ENCODE results near the gene ACO2.

Gene ACO2

DNA sequence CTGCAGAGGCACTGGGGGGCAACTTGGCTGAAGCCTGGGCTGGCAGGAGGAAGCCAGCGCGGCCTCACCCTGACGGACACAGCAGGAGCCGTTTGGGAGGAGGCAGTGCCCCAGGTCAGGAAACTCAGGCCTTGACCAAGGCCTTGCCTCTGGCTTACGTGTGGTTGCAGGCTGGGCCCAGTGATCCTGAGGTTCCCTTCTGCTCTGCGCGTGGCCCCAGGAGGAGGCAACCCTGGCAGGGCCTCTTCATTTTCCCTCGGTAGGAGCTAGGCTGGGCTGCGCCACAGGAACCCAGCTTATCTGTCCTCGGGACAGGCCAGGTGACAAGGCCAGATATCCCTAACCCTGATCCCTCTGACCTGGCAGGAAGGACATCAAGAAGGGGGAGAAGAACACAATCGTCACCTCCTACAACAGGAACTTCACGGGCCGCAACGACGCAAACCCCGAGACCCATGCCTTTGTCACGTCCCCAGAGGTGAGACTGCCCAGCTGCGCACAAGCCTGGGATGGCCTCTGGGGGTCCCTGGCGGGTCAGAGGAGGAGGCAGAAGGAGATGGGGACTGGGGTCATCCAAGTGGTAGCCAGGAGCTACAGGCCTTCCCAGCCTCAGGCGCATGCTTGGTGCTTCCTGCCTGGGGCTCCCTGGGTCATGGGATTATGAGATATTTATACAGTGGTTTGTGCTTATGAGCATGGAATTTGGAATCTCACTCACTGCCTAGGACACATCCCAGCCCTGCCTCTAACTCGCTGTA is 54.7 kb downstream of the ACO2 start:
- no peak for DNase-seq (ENCODE audit: low read depth in 2 of 2)

DNA sequence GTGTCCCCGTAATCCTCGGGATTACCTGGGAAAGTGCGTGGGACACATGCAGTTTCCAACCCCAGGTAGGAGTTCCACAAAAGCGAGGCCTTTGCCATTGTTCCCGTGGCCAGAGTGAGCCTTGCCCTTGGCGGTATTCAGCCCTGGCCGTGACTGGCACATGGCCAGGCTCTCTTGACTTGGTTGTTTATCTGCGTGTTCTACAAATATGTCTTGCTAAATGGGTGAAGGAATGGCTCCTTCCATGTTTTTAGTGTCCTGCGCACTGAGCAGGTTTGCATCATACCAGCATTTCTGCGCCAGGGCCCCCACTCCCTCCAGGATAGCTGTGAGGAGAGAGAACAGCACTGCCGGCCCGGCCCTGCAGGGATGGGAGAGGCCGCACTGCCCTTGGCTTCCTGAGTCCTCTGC is 55.3 kb downstream of the ACO2 start:
- DNase-seq (ENCODE audit: low read depth in 2 of 2): no peak

DNA sequence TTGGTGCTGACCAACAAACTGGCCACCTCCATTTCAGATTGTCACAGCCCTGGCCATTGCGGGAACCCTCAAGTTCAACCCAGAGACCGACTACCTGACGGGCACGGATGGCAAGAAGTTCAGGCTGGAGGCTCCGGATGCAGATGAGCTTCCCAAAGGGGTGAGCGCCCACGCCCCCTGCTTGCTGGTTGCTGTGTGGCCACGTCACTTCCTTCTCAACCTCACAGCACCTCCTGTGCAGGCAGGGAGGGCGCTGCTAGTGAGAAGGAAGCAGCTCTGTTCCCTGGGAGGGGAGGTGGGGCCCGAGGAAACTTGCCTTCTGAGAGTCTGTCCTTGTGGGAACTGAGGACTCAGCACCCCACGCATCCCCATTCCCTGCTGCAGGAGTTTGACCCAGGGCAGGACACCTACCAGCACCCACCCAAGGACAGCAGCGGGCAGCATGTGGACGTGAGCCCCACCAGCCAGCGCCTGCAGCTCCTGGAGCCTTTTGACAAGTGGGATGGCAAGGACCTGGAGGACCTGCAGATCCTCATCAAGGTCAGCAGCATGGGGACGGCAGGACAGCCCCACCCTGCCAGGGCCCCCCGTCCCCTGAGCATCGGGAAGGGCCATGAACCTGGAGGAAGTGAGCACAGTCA is 56.0 kb downstream of the ACO2 start:
- DNase-seq (ENCODE audit: low read depth in 2 of 2): peak in 1 of 2 donors; percentile 32

DNA sequence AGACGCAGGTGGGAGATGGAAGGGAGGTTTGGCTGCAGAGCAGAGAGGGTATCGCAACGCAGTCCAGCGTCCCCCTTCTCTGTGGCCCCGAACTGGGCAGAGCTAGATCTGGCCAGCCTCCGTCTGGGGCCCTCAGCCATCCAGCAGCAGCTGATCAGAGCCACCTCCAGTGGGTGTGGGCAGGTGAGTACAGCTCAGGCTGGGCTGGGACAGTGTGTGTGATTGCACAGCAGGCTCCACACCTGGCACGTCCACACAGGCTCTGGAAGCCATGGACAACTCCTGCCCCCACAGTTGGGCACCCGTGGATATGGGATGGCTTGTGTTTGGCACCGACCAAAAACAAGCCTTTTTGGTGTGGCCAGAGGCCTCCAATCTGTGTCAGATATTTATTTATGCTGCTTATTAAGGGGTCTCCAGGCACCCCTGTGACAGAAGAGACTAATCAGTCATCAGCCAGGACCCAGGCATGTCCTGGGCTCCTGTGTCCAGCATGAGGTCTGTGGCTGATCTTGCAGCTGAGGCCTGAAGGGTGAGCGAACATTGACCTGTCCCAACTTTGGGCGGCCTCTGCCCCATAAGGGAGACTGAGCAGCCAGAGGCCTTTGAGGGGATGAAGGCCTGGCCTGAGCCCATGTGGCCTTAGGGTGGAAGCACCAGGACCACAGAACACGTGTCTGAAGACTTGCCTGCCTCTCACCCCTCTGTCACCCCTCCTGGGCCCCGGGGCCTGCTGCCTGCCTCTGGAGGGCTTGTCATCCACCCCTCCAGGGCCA is 56.7 kb downstream of the ACO2 start:
- no peak for DNase-seq (ENCODE audit: low read depth in 2 of 2)

DNA sequence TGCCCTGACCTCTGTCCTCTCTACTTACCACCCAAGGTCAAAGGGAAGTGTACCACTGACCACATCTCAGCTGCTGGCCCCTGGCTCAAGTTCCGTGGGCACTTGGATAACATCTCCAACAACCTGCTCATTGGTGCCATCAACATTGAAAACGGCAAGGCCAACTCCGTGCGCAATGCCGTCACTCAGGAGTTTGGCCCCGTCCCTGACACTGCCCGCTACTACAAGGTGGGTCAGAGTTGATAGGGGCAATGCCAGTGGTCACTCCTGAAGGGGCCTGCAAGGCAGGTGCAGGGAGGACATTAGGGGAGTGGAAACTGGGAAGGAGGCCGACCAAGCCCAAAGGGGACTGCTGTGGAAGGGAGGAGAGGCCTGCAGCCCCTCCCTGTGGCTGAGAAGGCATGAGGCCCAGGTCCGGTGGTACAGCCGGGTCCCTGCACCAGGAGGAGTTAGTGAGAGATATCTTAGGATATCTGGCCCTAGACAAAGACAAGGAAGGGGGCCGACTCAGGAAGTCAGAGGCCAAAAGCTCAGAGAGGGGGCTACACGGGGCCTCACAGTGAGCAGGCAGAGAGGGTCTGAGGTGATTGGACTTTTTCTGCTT is 57.4 kb downstream of the ACO2 start:
- no peak for DNase-seq (ENCODE audit: low read depth in 2 of 2)

DNA sequence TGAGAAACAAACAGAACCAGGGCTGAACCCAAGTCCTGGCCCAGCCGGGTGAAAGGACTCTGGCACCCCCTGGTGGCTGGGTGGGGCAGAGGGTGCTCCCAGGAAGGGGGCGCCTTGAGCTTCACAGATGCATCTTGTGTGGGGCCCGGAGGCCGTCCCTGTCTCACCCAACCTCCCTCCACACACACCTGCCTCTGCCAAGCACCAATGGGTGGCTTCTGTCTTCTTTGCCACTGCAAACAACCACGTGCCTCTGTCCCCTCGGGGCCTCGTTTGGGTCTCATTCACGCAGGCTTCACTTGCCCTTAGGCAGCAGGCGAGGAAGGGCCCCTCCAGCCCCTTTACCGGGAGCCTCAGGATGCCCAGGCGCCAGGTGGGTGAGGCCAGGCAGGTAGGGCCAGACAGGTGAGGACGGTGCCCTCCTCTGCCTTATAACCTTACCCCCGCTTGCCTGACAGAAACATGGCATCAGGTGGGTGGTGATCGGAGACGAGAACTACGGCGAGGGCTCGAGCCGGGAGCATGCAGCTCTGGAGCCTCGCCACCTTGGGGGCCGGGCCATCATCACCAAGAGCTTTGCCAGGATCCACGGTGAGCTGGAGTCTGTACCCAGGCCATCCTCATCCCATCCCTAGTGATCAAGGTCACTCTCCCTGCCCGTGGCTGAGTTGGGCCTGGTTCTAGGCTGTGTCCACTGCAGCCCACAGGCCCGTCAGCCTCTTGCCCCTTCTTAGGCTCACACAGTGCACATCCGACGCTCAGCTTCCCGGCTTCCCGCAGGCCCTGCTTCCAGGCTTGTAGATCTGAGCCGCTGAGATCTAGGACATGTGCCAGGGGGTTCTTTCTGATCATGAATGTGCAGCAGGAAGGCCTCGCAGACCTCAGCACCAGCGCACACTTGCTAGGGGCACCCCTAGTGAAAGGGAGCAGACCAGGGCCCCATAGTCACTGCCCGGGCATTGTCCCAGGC is 58.2 kb downstream of the ACO2 start:
- DNase-seq (ENCODE audit: low read depth in 2 of 2): peak; percentile 43 to 61

DNA sequence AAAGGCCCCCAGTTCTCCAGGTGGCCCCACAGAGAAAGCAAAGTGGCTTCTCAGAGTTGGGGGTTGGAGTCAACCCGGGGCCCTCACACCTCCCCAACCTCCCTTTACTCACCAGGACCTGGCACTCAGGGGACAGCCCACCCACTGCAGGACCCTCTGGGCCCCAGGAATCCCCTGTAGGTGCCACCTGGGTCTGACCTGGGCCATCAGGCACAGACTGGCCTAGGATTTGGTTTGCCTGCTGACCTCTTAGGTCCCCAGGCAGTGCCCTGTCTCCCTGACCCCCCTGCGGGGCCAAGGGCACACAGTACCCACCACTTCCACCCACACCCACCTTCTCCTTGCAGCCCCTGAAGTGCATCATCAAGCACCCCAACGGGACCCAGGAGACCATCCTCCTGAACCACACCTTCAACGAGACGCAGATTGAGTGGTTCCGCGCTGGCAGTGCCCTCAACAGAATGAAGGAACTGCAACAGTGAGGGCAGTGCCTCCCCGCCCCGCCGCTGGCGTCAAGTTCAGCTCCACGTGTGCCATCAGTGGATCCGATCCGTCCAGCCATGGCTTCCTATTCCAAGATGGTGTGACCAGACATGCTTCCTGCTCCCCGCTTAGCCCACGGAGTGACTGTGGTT is 59.3 kb downstream of the ACO2 start:
- DNase-seq (ENCODE audit: low read depth in 2 of 2): no peak

DNA sequence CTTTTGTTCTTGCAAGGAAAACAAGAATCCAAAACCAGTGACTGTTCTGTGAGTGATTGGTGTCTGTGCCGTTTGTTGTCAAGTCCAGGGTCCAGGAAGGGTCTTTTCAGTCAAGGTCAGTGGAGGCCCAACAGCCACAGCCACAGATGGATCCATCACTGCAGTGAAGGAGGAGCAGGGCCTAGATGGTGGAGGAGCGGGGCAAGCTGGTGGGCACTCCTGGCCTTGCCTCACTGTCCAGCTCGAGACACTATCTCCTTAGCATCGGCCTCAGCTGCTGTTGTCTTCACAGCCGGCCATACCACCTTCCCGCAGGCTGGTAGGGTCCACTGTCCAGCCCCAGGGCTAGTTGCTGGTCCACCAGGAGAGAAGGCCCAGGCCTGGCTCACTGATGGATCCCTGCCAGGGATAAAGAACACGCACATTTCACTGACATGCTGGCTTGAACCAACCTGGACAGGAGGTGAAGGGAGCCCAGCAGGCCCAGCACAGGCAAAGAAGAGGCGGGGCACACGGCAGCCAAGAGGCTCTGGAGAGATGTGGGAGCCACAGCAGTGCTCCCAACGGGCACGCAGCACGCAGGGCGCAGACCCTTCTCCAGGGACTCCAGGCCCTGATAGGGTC is 60.1 kb downstream of the ACO2 start:
- DNase-seq (ENCODE audit: low read depth in 2 of 2): no peak

DNA sequence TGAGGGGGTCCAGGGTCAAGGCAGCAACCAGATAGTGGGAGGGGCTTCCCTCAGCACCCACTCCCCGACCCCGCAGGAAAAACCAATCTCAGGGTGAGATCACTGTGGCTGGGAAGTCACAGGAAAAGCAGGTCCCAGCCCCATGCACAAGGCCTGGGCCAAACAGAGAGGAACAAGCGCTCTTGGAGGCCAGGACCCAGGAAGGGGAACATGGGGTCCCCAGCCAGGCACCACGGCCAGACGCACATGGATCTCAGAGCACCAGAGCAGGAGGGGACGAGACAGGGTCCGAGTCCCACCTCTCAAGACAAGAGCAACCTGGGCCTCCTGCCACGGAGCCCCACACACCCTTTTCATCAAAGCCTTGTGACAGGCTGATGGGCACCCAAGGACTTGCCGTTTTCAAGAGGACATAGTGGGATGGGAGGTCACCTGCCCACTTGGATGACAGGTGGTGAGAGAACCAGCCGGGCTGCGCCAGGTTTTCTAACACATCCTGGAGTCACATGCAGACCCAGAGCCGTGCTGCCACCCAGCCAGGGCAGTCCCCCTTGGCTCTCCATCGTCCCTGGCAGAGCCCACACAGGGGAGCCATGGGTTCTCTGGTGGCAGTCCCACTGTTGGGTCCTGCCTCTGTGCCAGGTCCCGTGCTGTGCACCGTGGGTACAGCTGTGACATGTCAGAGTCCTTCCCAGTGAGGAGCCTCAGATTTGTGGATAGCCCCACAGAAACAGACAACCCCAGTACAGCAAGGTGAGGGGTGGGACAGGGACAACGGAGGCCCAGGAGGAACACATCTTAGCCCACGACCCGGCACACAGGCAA is 62.2 kb downstream of the ACO2 start:
- no peak for DNase-seq (ENCODE audit: low read depth in 2 of 2)

DNA sequence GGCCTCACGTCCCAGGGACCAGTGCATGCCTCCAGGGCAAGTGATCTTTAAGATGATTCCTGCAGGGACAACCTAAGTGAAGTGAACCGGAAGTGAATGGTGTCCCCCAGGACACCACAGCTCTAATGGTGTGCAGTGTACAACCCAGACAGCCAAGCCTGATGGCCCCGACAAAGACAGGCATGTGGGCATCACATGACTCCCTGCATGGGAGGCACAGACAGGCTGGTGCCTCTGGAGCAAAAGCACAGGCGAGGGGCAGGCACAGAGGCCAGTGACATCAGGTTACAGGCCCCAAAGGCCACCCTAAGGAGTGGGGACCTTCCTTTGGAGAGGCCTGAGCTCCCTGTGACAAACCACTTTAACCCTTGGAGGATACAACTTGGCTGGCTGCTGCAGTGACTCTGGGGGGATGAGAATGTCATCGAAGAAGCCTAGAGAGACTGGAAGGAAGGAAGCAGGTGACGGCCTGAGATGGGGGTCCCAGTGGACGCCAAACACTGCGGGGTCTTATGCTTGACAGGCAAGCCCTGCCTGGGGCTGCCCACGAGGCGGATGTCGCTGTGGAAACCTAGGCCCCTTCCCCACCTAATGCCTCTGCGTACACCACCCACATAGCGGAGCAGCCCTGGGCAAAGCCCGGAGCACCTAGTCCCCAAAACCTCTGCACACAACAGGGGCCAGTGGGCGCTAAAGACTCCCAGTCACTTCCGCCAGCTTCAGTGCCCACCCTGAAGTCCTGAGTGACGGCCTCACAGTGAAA is 63.0 kb downstream of the ACO2 start:
- no peak for DNase-seq (ENCODE audit: low read depth in 2 of 2)

DNA sequence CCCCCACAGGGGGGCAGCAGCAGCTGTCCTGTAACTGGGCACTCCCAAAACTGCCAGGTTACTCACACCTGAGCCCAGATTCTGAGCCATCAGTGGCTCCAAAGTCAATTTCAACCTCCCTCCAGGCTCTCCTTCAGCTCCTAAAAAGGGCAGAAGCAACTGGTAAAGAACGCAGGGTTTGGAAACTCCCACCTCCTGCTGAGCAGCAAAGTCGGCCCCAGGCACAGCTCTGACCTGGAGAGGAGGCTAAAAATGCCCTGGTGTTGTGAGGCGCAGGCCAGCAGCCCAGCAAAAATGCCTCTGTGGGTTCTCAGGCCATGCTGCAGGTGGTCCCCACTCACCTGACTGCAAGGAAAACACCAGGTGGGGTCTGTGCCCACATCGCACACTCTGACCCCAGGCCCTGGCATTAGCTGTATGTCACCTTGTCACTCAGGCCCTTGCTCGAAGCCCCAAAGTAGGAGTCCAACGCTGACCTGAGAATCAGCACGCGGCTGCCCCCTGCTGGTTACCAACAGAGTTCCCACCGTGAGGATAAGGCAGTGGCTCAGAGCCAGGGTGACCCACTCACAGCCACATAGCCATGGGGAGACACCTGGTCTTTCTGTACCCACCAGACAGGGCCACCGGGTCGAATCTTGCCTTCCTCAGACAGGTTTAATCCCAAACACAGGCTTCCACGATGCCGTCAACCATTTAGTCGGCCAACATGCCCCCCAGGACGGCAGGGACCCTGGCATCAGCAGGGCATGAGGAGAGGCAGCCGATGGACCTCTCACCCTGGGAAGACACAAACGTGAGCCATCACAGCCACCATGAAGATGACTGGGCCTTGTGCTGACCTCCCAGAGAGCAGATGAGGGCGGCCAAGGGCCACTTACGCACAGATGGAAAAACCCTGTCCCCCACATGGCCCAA is 64.2 kb downstream of the ACO2 start:
- peak; percentile 23 to 40 for DNase-seq (ENCODE audit: low read depth in 2 of 2)

DNA sequence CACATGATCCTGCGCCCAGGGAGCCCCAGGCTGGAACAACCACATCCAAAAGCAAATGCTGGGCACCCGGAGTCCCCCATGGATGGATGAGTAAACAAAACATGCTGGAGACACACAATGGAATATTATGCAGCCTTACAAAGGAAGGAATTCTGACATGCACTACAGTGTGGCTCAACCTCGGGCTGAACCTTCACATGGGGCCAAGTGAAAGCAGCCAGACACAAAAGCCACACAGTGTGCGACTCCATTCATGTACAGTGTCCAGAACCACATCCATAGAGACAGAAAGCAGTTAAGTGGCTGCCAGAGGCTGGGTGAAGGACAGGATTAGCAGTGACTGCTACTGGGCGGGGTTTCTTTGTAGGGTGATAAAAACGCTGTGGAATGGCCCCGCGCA is 65.3 kb downstream of the ACO2 start:
- no peak for DNase-seq (ENCODE audit: low read depth in 2 of 2)

DNA sequence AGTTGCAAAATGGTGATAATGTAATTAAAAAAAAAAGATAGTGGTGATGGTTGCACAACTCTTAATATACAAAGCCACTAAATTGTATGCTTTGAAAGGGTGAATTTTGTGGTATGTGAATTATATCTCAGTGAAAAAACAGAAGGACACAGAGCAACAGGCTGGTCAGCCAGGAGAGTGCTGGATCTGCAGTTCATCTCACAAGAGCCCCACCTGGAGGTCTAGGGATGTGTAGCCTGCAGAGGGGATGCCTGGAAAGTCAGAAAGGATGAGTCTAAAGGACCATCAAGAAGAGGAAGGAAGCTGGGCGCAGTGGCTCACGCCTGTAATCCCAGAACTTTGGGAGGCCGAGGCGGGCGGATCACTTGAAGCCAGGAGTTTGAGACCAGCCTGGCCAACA is 66.3 kb downstream of the ACO2 start:
- no peak for DNase-seq (ENCODE audit: low read depth in 2 of 2)

DNA sequence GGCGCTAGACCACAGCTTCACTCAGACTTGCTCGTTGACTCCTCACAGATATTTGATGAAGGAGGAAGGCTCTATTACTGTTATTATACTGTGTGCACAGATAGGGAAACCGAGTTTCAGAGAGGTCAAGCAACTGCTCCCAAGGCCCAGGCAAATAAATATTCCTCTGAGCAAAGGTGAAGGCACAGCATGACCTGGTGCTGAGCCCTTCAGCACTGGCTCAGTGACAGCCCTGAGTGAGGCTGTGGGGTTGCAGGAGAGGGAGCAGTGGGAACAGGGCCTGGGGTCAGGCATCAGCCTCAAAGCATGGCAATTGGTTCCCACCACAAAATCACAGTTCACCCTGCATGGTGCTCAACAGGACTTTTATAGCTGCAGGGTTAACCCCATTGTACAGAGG is 68.3 kb downstream of the ACO2 start:
- no peak for DNase-seq (ENCODE audit: low read depth in 2 of 2)

DNA sequence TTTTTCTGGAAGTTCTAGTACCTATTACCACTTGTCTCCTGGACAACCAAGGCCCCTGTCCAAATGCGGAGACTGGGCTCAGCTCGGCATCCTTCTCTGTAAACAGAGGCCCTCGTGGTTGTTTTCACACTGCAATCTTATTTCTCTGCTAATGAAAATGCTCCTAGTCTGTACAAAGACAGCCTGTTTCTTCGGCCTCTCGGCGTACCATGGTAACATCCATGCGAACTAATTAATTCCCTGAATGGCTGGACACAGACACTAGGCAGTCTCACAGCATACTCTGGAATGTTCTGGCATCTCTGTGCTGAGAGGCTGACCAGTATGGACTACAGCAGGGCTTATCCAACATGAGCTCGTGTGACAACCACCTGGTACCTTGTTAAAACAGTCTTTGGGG is 69.7 kb downstream of the ACO2 start:
- no peak for DNase-seq (ENCODE audit: low read depth in 2 of 2)

DNA sequence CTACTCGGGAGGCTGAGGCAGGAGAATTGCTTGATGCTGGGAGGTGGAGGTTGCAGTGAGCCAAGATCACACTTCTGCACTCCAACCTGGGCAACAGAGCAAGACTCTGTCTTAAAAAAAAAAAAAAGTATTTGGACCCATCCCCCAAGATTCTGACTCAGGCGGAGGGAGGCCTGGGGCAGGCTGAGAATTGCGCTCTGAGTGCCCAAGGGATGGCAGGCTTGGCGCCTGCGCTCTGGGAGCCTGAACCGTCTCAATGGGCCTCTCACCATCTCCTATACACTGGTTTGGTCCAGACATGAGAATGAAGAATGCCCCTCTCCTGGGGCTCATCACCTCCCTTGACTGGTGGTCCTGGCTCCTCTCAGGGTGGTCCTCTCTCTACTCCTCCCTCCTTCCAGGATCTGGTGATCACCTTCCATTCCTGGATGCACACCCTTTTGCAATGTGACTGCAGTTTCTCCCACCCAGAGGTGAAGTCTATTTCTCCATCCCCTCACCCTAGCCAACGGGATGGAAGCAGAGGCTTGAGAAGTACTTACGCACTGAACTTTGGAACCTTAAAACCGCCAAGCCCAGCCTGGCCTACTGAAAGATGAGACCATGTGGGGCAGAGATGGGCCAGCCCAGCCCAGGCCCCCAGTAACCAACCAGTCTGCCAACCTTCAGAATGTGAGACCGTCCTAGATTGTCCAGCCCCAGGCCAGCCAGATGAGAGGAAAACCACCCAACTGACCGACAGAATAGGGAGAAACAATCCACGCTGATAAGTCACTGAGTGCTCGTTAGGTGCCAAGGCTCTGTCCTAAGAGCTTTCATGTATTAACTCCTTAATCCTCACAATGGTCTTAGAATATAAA is 70.5 kb downstream of the ACO2 start:
- DNase-seq (ENCODE audit: low read depth in 2 of 2): no peak

DNA sequence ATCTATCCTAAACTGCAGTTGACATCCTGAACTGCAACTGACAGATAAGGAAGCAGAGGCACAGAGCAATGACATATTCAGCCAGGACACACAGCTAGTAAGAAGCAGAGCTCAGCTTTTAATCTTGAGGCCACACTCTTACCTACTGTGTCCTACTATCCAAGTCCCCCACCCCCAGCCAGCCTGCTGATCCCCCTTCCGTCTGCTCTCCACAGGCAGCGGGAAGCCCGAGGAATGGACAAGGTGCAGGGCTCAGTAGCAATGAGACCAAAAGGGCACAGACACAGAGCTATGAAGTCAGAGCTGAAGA is 71.0 kb downstream of the ACO2 start:
- DNase-seq (ENCODE audit: low read depth in 2 of 2): no peak

Data from stimulated activated CD4-positive, alpha-beta T cell treated with anti-CD3 and anti-CD28 coated beads, Interleukin-1b, Interleukin-23, amount 100 ng/mL, for 1 hour (primary cell).